ENCODE measurements around the gene RCOR1.
"Not testable (repeated sequence)": the region's sequence is repeated elsewhere in the genome, so short reads cannot be mapped to it uniquely, and the experiment has no call there.

Gene RCOR1

DNA sequence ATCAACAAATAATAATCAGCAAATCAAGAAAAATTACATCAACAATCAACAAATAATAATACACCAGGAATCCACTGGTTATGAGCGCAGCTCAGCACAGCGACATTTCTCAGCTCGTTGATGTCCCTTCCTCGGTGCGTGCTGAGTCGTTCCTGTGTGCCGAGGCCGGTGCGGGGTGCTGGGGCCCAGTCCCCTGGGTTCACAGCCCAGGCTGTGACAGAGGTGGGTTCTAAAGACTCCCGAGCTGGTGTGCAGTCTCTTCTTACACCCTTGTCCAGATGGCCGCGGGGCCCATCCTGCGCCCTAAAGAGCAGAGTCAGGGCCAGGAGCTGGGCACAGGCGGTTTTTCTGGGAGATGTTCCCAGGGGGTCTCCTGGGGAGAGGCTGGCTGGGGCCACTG, 157.9 kb downstream of the RCOR1 start:
- H3K27me3 Mint-ChIP-seq (ENCODE audit: low read depth), result no peaks in the 10 kb centered on the region
- no peak overlapping the region for H3K27ac Mint-ChIP-seq
- H3K9me3 Mint-ChIP-seq, result no peaks in the 10 kb centered on the region
- H3K36me3 Mint-ChIP-seq (ENCODE audit: low read depth), result no peaks in the 10 kb centered on the region
- no peaks in the 10 kb centered on the region for H3K4me1 Mint-ChIP-seq (ENCODE audit: low read depth)
- no peak overlapping the region for H3K4me3 Mint-ChIP-seq
- DNase-seq (ENCODE audit: low spot score), result no peak

- Mint-ChIP-seq H3K9me3 (no peaks in the 10 kb centered on the region), H3K36me3 (ENCODE audit: low read depth) (no peaks in the 10 kb centered on the region), H3K27me3 (ENCODE audit: low read depth) (no peaks in the 10 kb centered on the region), H3K4me1 (ENCODE audit: low read depth) (no peaks in the 10 kb centered on the region), H3K27ac (no peak overlapping the region), H3K4me3 (no peak overlapping the region)
- DNase-seq (ENCODE audit: low spot score), result no peak
These were observed 158.6 kb downstream of the RCOR1 start for GRCh38 chr14:102751088-102751487.

GRCh38 chr14:102752239-102752847, 159.9 kb downstream of the RCOR1 start:
- Mint-ChIP-seq H3K4me1 (ENCODE audit: low read depth) (no peaks in the 10 kb centered on the region), H3K9me3 (no peaks in the 10 kb centered on the region), H3K36me3 (ENCODE audit: low read depth) (no peaks in the 10 kb centered on the region), H3K27me3 (ENCODE audit: low read depth) (no peaks in the 10 kb centered on the region), H3K4me3 (no peak overlapping the region), H3K27ac (no peak overlapping the region)
- DNase-seq (ENCODE audit: low spot score), result no peak

- Mint-ChIP-seq H3K4me3 (no peak overlapping the region), H3K4me1 (ENCODE audit: low read depth) (no peaks in the 10 kb centered on the region), H3K36me3 (ENCODE audit: low read depth) (no peaks in the 10 kb centered on the region), H3K27ac (no peak overlapping the region), H3K27me3 (ENCODE audit: low read depth) (no peaks in the 10 kb centered on the region), H3K9me3 (no peaks in the 10 kb centered on the region)
- DNase-seq (ENCODE audit: low spot score), result no peak
These were observed 162.2 kb downstream of the RCOR1 start for GRCh38 chr14:102754370-102755262.

GRCh38 chr14:102757646-102758045, 165.2 kb downstream of the RCOR1 start:
- Mint-ChIP-seq H3K36me3 (ENCODE audit: low read depth) (no peaks in the 10 kb centered on the region), H3K9me3 (no peaks in the 10 kb centered on the region), H3K27me3 (ENCODE audit: low read depth) (no peaks in the 10 kb centered on the region), H3K4me1 (ENCODE audit: low read depth) (no peaks in the 10 kb centered on the region), H3K4me3 (no peak overlapping the region), H3K27ac (no peak overlapping the region)
- no peak for DNase-seq (ENCODE audit: low spot score)

DNA sequence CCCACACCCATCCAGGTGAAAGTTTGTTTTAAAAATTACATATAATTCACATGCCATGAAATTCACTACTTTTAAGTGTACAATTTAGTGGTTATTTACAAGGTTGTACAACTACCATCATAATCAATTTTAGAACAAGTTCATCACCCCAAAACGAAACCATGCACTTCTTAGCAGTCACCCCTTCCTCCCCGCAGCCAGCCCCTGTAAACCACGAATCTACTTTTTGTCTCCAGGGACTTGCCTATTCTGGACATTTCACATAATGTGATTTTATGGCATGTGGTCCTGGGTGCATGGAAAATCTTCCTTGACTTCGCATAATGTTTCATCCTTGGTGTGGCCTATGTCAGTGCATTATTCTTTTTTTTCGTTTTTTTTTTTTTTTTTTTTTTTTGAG, 165.6 kb downstream of the RCOR1 start:
- Mint-ChIP-seq H3K9me3 (no peaks in the 10 kb centered on the region), H3K4me3 (no peak overlapping the region), H3K4me1 (ENCODE audit: low read depth) (no peaks in the 10 kb centered on the region), H3K27ac (no peak overlapping the region), H3K36me3 (ENCODE audit: low read depth) (no peaks in the 10 kb centered on the region), H3K27me3 (ENCODE audit: low read depth) (no peaks in the 10 kb centered on the region)
- no peak for DNase-seq (ENCODE audit: low spot score)

GRCh38 chr14:102759456-102760187, 167.2 kb downstream of the RCOR1 start:
- no peaks in the 10 kb centered on the region for H3K4me1 Mint-ChIP-seq (ENCODE audit: low read depth)
- no peaks in the 10 kb centered on the region for H3K27me3 Mint-ChIP-seq (ENCODE audit: low read depth)
- H3K9me3 Mint-ChIP-seq, result no peaks in the 10 kb centered on the region
- DNase-seq (ENCODE audit: low spot score), result no peak
- H3K36me3 Mint-ChIP-seq (ENCODE audit: low read depth), result no peaks in the 10 kb centered on the region
- no peak overlapping the region for H3K4me3 Mint-ChIP-seq
- H3K27ac Mint-ChIP-seq, result no peak overlapping the region

DNA sequence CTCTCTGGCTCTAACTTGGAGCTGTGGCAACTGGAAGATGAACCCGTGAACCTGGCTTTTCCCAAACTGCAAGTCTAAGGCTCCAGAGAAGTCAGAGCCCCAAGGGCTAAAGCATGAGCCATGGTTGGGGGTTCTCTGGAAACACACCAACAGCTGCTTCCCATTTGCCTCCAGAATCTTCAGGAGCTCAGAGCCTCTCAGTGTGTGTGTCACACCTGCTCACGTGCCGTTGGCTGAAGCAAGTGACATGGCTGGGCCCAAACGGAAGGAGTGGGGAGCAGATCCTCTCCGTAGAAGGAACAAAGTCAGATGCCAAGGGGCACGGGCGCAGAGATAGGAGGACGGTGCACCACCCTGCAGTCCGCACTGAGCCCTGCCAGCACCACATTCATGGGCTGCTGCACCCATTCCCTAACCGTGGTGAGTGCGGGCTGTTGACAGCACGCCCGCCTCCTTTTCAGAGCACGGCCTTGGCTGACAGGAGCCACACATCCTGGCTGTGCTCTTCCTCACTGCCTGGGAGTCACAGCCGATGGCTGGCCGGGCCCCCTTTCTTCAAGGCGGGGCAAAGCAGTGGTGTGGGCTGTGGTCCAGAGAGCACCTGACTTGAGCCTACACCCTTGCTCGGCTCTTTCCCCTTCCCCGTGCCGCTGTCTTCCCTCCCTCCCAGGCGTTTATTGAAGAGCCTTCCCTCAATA, 168.2 kb downstream of the RCOR1 start:
- Mint-ChIP-seq H3K27ac (no peak overlapping the region), H3K4me3 (no peak overlapping the region), H3K36me3 (ENCODE audit: low read depth) (no peaks in the 10 kb centered on the region), H3K4me1 (ENCODE audit: low read depth) (no peaks in the 10 kb centered on the region), H3K27me3 (ENCODE audit: low read depth) (no peaks in the 10 kb centered on the region), H3K9me3 (no peaks in the 10 kb centered on the region)
- DNase-seq (ENCODE audit: low spot score), result no peak

- H3K4me1 Mint-ChIP-seq (ENCODE audit: low read depth), result no peaks in the 10 kb centered on the region
- H3K27me3 Mint-ChIP-seq (ENCODE audit: low read depth), result no peaks in the 10 kb centered on the region
- no peaks in the 10 kb centered on the region for H3K9me3 Mint-ChIP-seq
- H3K36me3 Mint-ChIP-seq (ENCODE audit: low read depth), result no peaks in the 10 kb centered on the region
- no peak overlapping the region for H3K27ac Mint-ChIP-seq
- H3K4me3 Mint-ChIP-seq, result no peak overlapping the region
- DNase-seq (ENCODE audit: low spot score), result no peak
These were observed 168.8 kb downstream of the RCOR1 start for GRCh38 chr14:102761206-102761605.

DNA sequence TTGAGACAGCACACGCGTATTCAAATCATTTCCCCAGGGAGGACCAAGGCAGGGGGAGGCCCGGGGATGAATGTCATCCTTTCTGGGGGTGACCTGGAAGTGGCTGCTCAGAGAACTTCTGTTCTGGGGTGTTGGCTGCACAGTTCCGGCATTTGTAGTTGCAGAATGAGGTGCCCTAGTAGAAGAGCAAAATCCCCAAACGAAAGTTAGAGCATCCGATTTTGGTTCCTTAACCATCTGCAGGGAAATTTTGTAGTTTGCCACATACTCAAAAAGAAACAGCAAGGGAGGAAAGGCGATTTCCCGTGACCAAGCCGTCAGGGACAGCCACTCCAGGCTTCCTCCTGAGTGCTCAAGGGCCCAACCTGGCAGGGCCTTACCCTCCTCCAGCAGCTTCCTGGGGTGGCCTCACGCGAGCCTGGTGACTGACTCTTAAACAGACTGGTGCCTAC, 171.8 kb downstream of the RCOR1 start:
- peaks cover 4% of the 10 kb centered on the region for H3K4me1 Mint-ChIP-seq (ENCODE audit: low read depth)
- H3K27me3 Mint-ChIP-seq (ENCODE audit: low read depth), result no peaks in the 10 kb centered on the region
- no peak overlapping the region for H3K4me3 Mint-ChIP-seq

GRCh38 chr14:102765770-102766169, 173.3 kb downstream of the RCOR1 start:
- H3K9me3 Mint-ChIP-seq; H3K27me3 Mint-ChIP-seq (ENCODE audit: low read depth); H3K4me3 Mint-ChIP-seq; H3K36me3 Mint-ChIP-seq (ENCODE audit: low read depth); DNase-seq (ENCODE audit: low spot score); H3K27ac Mint-ChIP-seq; H3K4me1 Mint-ChIP-seq (ENCODE audit: low read depth): not testable (repeated sequence)

More for the DNA sequence above, 171.8 kb downstream of the RCOR1 start:
- no peak for DNase-seq (ENCODE audit: low spot score)
- H3K9me3 Mint-ChIP-seq, result no peaks in the 10 kb centered on the region
- no peaks in the 10 kb centered on the region for H3K36me3 Mint-ChIP-seq (ENCODE audit: low read depth)
- H3K27ac Mint-ChIP-seq, result no peak overlapping the region

DNA sequence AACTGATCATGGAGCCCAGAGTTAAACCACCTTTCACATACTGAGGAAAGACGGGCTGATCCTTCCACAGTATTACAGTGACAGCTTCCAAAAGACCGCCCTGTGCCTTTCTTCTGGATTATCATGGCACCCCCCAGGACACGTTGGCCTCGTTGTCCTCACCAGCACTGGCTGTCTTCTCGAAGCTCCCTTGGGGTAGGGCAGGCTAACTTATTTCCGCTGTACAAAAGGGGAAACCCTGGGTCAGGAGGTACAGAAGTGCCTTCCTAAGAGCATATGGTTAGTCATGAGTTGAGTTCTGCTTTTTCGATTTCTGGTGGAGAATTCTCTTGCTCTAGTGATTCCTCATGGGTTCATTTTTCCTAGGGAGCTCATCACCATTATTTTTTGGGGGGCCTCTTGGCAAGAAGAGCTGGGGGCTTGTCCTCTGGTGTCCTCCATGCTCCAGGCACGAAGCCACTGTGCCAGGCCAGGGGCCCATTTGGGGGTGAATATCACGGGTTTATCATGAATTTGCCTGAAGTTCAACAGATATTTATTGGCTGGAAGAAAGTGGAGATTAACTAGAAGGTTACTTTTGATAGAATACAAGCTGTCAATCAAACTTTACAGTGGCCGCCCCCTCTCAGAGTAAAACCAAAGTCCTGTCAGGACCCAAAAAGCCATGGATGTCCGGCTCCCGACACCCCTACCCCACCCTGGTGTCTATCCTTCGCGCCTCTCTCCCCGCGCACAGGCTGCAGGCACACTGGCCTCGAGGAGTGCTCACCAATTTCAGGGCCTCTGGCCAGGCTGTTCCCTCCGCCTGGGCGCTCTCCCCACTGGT, 176.0 kb downstream of the RCOR1 start:
- Mint-ChIP-seq H3K27me3 (ENCODE audit: low read depth) (no peaks in the 10 kb centered on the region), H3K36me3 (ENCODE audit: low read depth) (no peaks in the 10 kb centered on the region), H3K4me3 (no peak overlapping the region), H3K9me3 (no peaks in the 10 kb centered on the region), H3K27ac (no peak overlapping the region), H3K4me1 (ENCODE audit: low read depth) (peaks cover 9% of the 10 kb centered on the region)
- DNase-seq (ENCODE audit: low spot score), result no peak

- Mint-ChIP-seq H3K4me3 (no peak overlapping the region), H3K36me3 (ENCODE audit: low read depth) (no peaks in the 10 kb centered on the region), H3K27ac (no peak overlapping the region), H3K27me3 (ENCODE audit: low read depth) (no peaks in the 10 kb centered on the region), H3K4me1 (ENCODE audit: low read depth) (peaks cover 9% of the 10 kb centered on the region), H3K9me3 (no peaks in the 10 kb centered on the region)
- DNase-seq (ENCODE audit: low spot score), result no peak
These were observed 176.5 kb downstream of the RCOR1 start for GRCh38 chr14:102769049-102769327.
